NCI-H2107 treated with DMSO at 0.1 percent for 48 hours (cell line): ENCODE data around the gene THOC2.
"Not testable (repeated sequence)": the region's sequence is repeated elsewhere in the genome, so short reads cannot be mapped to it uniquely, and the experiment has no call there.

ENCODE experiments used
- DNase-seq: peaks from one replicate; lab custom pipeline; 2025; ENCODE audit not compliant: unreplicated experiment; lab: John Stamatoyannopoulos, UW

The THOC2 gene

DNA sequence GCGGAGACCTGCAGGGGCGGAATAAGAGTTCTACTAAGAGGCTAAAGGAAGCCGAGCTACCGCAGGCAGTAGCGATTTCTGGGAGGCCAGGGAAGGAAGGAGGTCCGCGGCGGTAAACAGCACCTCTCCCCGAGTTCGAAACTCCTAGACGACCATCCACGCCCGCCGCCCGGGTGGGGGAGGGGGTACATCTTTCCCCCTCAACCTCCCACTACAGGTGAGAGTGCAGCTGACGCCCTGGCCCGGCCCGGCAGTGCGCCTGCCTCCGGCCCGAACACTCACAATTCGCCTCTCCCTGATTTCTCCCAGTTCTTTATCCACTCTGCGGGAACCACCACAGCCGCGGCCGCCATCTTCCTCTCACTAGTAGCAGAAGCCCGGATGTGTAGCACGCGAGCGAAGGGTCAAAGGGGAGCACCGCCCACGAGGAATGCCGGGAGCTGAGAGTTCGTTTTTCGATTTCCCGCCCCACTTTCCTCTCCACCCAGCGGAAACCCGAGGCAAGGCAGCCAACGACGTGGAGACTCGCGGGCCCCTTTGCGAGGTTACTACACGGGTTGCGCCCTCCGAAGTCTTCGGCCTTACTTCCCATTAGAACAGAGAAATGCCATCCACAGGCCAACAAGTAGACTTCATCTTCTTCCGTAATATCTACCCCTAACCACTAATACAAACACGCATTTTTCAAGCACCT lies at the start of gene THOC2:
Gene THOC2, minus strand, starts transcription at position 383 of the 694 bp plus-strand sequence. Its CDS starts 30 bp downstream, at position 353.
- DNase-seq = peak; percentile 83

GRCh38 chrX:123781786-123782185 lies 48.9 kb upstream of the THOC2 start:
- not testable (repeated sequence) for DNase-seq

DNA sequence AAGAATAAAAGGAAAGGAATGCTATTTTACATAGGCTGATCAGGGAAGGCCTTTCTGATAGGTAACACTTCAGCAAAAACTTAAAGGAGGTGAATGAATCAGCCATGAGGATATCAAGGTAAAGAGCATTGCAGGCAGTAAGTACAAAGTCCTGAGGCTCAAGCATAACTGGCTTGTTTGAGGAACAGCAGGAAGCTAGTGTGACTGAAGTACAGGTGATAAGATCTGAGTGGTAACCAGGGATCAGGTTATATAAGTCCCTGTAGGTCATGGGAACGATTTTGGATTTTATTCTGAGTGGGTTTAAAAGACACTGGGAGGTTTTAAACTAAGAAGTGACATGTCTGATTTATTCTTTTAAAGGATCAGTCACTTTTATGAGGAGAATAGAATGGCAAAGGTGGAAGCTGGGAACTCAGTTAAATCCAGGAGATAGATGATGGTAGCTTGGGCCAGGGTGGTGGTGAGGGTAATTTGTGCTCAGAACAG lies 47.1 kb upstream of the THOC2 start:
- DNase-seq = no peak

DNA sequence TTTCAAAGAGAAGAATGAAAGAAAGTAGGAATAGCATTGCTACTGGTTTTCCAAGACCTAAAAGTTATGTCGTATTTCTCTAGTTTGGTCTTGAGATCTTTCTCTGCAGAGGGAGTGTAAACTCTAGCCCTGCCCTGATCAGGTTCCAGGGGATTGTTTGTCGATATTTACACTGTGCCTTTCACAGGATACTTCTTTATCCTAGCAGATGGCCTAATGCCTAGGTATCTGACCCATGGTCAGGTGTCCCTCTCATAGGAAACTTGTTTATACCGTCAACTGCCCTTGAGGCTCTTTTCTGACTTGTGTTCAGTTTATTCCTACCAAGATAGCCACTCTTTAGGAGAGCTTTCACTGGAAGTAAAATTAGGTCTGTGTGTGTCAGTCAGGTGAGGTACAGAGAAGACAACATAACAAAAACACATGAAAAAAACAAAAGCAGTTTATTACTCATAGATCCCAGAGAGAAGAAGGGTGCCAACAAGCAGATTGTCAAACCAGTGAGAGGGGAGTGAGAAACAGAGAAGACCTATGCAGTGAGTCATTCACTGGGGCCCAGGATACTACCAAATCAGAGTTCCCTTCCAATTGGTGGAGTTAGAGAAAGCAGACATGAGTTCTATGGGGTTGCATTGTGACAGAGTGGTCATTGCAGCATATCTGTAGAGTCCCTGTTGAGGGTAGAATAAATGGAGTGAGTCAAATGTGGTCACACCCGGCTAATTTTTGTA lies 40.6 kb upstream of the THOC2 start:
- DNase-seq = no peak

DNA sequence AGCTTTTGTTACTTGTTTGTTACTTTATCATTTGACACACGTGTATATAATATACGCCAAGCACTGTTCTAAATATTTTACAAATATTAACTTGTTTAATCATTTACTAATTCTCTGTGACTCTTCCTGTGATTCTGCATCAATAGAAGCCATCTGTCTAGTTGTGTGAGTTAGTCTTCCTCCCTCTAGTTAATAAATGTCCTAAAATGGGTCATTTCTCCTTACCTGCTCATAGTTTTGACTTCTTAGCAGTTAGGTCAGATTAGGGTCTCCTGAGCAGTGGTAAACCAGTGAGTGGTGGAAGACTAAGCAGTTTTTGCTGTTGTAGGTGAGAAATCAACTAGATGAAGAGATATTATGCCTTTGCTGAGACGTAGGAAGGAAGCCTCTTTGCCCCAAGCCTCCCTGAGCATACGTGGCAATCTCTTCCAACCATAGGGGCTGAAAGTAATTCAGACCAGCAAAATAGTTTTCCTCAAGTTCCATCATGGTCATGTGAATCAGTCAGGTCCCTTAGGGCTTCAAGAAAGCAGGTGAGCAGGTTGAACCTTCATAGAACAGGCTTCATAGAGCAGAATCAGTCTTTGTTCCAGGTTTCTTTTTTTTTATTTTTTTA lies 38.7 kb upstream of the THOC2 start:
- DNase-seq = no peak

GRCh38 chrX:123764967-123765871 lies 32.4 kb upstream of the THOC2 start:
- DNase-seq = peak; percentile 82

DNA sequence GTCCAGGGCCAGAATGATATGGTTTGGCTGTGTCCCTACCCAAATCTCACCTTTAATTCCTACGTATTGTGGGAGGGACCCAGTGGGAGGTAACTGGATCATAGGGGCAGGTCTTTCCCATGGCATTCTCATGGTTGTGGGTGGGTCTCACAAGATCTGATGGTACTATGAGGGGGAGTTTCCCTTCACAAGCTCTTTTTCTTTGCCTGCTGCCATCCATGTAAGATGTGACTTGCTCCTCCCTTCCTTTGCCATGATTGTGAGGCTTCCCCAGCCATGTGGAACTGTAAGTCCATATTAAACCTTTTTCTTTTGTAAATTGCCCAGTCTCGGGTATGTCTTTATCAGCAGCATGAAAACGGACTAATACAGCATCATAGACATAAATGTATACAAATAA lies 27.0 kb upstream of the THOC2 start:
- not testable (repeated sequence) for DNase-seq

- DNase-seq = not testable (repeated sequence)
Measured at GRCh38 chrX:123757794-123758193, 24.9 kb upstream of the THOC2 start.

- no peak for DNase-seq
Measured at GRCh38 chrX:123756320-123756719, 23.5 kb upstream of the THOC2 start.

DNA sequence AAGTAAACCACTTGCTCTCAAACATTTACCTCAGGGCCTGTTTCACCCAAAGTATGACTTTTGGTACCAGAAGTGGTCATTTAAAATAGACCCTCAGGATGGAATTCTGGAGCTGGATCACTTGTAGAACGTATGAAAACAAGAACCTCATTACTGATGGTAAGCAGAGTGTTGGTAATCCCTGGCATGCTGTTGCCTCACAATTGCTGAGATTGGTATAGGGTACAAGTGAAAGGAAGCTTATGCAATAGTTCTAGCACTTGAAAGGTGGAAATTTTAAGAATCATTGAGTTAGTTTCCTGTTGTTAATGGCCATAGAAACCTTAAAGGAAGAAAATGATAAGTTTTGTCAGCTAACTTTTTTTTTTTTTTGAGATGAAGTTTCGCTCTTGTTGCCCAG lies 22.3 kb upstream of the THOC2 start:
- DNase-seq = no peak

GRCh38 chrX:123753656-123754350 lies 21.0 kb upstream of the THOC2 start:
- DNase-seq = peak; percentile 2

- DNase-seq = no peak
Measured at GRCh38 chrX:123749643-123750042, 16.8 kb upstream of the THOC2 start.

DNA sequence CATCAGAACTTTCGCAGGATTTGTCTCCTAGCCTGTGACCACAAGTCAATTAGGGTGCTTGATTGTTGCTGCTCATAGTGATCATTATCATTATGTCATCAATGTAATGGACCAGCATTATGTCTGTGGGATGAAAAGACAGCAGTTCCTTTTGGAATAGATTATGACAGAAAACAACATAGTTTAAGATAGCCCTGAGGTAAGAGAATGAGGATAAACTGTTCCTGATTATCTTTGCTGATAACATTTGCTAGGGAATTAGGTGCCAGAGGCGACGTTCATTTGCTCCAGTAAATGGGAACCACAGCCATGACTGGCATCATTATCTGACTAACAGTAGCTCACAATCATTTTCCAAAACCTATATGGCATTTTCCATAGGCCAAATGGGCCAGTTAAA lies 12.7 kb upstream of the THOC2 start:
- no peak for DNase-seq

GRCh38 chrX:123743312-123743711 lies 10.5 kb upstream of the THOC2 start:
- no peak for DNase-seq

DNA sequence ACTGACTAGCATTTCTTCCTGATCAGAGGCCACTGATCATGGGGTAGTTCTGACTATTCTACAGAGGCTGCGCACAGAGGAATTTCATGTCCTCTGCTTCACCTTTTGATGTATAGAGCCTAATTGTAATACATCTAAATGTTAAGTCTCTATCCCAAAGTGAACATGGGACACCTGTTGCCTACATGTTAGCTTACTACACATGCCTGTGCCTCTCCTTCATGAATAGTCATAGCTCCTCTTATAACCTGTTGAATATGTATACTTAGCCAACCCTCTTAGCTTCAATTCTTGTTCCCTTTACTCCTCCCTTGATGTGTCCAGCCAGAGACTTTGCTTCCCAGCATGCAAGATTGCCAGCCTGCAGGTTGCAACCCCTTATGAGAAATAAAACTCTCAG lies 9.6 kb upstream of the THOC2 start:
- no peak for DNase-seq

GRCh38 chrX:123740536-123740935 lies 7.7 kb upstream of the THOC2 start:
- DNase-seq = no peak

- DNase-seq = no peak
Measured at GRCh38 chrX:123740006-123740405, 7.2 kb upstream of the THOC2 start.

GRCh38 chrX:123739474-123739873 lies 6.6 kb upstream of the THOC2 start:
- DNase-seq = no peak

GRCh38 chrX:123738378-123738940 lies 5.6 kb upstream of the THOC2 start:
- no peak for DNase-seq

- DNase-seq = no peak
Measured at GRCh38 chrX:123736333-123736921, 3.6 kb upstream of the THOC2 start.
